Activated CD4-positive, alpha-beta T cell treated with anti-CD3 and anti-CD28 coated beads, Interleukin-10, Interleukin-2, amounts not matched to agents 100 ng/mL and 50 ng/mL, durations not matched to agents 16 hours and 8 hours (primary cell): ENCODE measurements around the gene TRIM71.

Source experiments
- DNase-seq: peaks from one replicate; pipeline ENCODE4 v3.0.0-alpha.2; 2020

TRIM71 gene

GRCh38 chr3:32946973-32947788 is 129.4 kb downstream of the TRIM71 start:
- DNase-seq: no peak
